K562 treated with DMSO at 1 percent for 48 hours (cell line): ENCODE data around the gene EIF5A. TPM values are rescaled to one million over a fixed set of nuclear protein-coding genes. Genes with fewer than 3 reads are reported as not detected.

Experiments used
- total RNA-seq: library from RNA; unstranded; fragments of 300-600 nt; gene quantifications from 2 replicates; pipeline ENCODE4 v1.2.3, GENCODE V29; 2022; ENCODE audit warnings: low replicate concordance; ENCODE audit errors: extremely low read depth

EIF5A gene
- total RNA-seq: 875 TPM in 1 of 2 replicates, not detected in the other

GRCh38 chr17:7306911-7307685 is at the start of gene EIF5A:
Gene EIF5A (plus strand): TSS chr17:7307628. CDS start chr17:7309636, 2,008 bp downstream.

GRCh38 chr17:7262192-7262934 is 45.1 kb upstream of the EIF5A start, which contains the start of gene CLDN7:
Gene CLDN7 (minus strand): TSS chr17:7262478. CDS start chr17:7262043, 435 bp downstream.

GRCh38 chr17:7281074-7281952 is 26.1 kb upstream of the EIF5A start, which contains the start of gene SLC2A4:
Gene SLC2A4 (plus strand): TSS chr17:7281718. CDS start chr17:7281935, 217 bp downstream.

GRCh38 chr17:7294614-7295153 is 12.7 kb upstream of the EIF5A start, which contains the start of gene YBX2:
Gene YBX2 (minus strand): TSS chr17:7294639. CDS start chr17:7294500, 139 bp downstream.

GRCh38 chr17:7314719-7315569 is 7.5 kb downstream of the EIF5A start, which contains the start of gene GPS2:
Gene GPS2 (minus strand): TSS chr17:7315360. CDS start chr17:7315052, 308 bp downstream.

GRCh38 chr17:7328840-7329373 is 21.5 kb downstream of the EIF5A start, which contains the start of gene NEURL4:
Gene NEURL4 (minus strand): TSS chr17:7329335. CDS start chr17:7329312, 23 bp downstream.

GRCh38 chr17:7336240-7337175 is 29.1 kb downstream of the EIF5A start, which contains the start of gene ACAP1:
Gene ACAP1 (plus strand): TSS chr17:7336529. CDS start chr17:7336735, 206 bp downstream.

GRCh38 chr17:7351665-7352502 is 44.5 kb downstream of the EIF5A start, which contains the start of gene KCTD11:
Gene KCTD11 (plus strand): TSS chr17:7352162.

GRCh38 chr17:7355053-7355452 is 47.6 kb downstream of the EIF5A start, which contains the start of gene TMEM95:
Gene TMEM95 (plus strand): TSS chr17:7355156. CDS start chr17:7355205, 49 bp downstream.

Other genes with a start within 250 kb of the EIF5A start
- not detected in 2 replicates for gene CLEC10A, start 227.4 kb upstream of the EIF5A start, total RNA-seq
- gene ASGR2, start 192.8 kb upstream of the EIF5A start, total RNA-seq: not detected in 2 replicates
- not detected in 2 replicates for gene ASGR1, start 128.3 kb upstream of the EIF5A start, total RNA-seq
- not detected in 2 replicates for gene DLG4, start 87.8 kb upstream of the EIF5A start, total RNA-seq
- 648 TPM in 1 of 2 replicates, not detected in the other for gene ACADVL, start 87.7 kb upstream of the EIF5A start, total RNA-seq
- gene DVL2, start 73.1 kb upstream of the EIF5A start, total RNA-seq: not detected in 2 replicates
- not detected in 2 replicates for gene PHF23, start 68.2 kb upstream of the EIF5A start, total RNA-seq
- not detected in 2 replicates for gene GABARAP, start 65.2 kb upstream of the EIF5A start, total RNA-seq
- not detected in 2 replicates for gene CTDNEP1, start 55.9 kb upstream of the EIF5A start, total RNA-seq
- gene ELP5, start 55.4 kb upstream of the EIF5A start, total RNA-seq: not detected in 2 replicates
- gene CLDN7, start 45.1 kb upstream of the EIF5A start, total RNA-seq: not detected in 2 replicates
- not detected in 2 replicates for gene SLC2A4, start 25.9 kb upstream of the EIF5A start, total RNA-seq
- gene YBX2, start 13.0 kb upstream of the EIF5A start, total RNA-seq: not detected in 2 replicates
- not detected in 2 replicates for gene GPS2, start 7.7 kb downstream of the EIF5A start, total RNA-seq
- not detected in 2 replicates for gene NEURL4, start 21.7 kb downstream of the EIF5A start, total RNA-seq
- gene ACAP1, start 28.9 kb downstream of the EIF5A start, total RNA-seq: not detected in 2 replicates
- not detected in 2 replicates for gene KCTD11, start 44.5 kb downstream of the EIF5A start, total RNA-seq
- not detected in 2 replicates for gene TMEM95, start 47.5 kb downstream of the EIF5A start, total RNA-seq
- gene TNK1, start 73.5 kb downstream of the EIF5A start, total RNA-seq: not detected in 2 replicates
- gene PLSCR3, start 86.9 kb downstream of the EIF5A start, total RNA-seq: not detected in 2 replicates
- not detected in 2 replicates for gene TMEM256, start 96.5 kb downstream of the EIF5A start, total RNA-seq
- gene NLGN2, start 100.2 kb downstream of the EIF5A start, total RNA-seq: not detected in 2 replicates
- gene SPEM1, start 112.7 kb downstream of the EIF5A start, total RNA-seq: not detected in 2 replicates
- gene SPEM2, start 118.0 kb downstream of the EIF5A start, total RNA-seq: not detected in 2 replicates
- not detected in 2 replicates for gene SPEM3, start 121.2 kb downstream of the EIF5A start, total RNA-seq
- not detected in 2 replicates for gene TMEM102, start 127.8 kb downstream of the EIF5A start, total RNA-seq
- gene FGF11, start 131.9 kb downstream of the EIF5A start, total RNA-seq: not detected in 2 replicates
- not detected in 2 replicates for gene CHRNB1, start 137.4 kb downstream of the EIF5A start, total RNA-seq
- not detected in 2 replicates for gene ZBTB4, start 172.0 kb downstream of the EIF5A start, total RNA-seq
- gene SLC35G6, start 173.8 kb downstream of the EIF5A start, total RNA-seq: not detected in 2 replicates
- gene POLR2A, start 176.7 kb downstream of the EIF5A start, total RNA-seq: 83.6 TPM in 1 of 2 replicates, not detected in the other
- not detected in 2 replicates for gene TNFSF12, start 241.4 kb downstream of the EIF5A start, total RNA-seq